SH-SY5Y (cell line): ENCODE data around the gene NUBP2.

Experiments
- GATA2 ChIP-seq: IDR thresholded peaks from 2 replicates; pipeline ENCODE4 v1.6.1; 2011; ENCODE audit warnings: mild to moderate bottlenecking, low read depth, low read length
- GATA3 ChIP-seq: IDR thresholded peaks from 2 replicates; pipeline ENCODE4 v1.6.1; 2011; ENCODE audit warnings: low read depth, mild to moderate bottlenecking, low read length, moderate library complexity

Gene NUBP2, protein sequence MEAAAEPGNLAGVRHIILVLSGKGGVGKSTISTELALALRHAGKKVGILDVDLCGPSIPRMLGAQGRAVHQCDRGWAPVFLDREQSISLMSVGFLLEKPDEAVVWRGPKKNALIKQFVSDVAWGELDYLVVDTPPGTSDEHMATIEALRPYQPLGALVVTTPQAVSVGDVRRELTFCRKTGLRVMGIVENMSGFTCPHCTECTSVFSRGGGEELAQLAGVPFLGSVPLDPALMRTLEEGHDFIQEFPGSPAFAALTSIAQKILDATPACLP

DNA sequence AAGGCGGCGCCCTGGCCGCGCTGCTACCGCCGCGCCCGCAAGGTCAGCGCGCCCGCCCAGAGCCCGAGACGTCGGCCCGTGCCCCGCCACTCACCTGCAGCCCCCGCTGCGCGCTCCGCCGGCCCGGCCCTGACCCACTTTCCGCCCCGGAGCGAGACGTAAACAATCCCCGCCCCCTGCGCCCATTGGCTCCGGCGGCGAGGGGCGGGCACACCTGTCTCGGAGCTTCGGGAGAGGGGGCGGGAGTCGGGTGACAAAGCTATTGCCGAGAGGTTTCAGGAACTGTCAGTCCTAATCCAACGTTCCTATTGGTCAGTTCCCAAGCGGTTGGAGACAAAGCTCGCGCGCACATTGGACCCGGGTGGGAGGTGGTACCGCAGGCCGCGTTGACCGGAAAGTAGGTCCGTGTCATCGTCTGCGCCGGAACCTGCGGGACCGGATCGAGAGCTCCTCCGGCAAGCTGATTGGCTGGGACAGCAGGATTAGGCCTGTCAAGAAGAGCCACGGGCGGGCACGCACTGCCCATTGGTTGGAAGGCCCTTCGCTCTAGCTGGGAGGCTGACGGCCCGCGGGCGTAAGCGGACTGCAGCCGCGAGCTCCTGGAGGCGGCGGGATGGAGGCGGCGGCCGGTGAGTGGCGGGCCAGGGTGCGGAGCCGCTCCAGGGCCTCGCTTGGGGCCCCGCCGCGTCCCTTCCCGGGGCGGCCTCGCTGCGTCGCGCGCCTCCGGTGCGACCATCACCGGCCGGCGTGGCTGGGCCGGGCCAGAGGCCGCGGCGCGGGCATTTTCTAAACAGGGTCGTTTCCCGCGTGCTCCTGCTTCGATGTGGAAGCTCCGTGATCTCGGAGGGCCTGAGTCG is at the start of gene NUBP2, which contains the start of gene SPSB3:
Gene NUBP2, plus strand, starts transcription at position 553 of the 857 bp plus-strand sequence. Its CDS starts 61 bp downstream, at position 614.
Gene SPSB3, minus strand, starts transcription at position 164 of the 857 bp plus-strand sequence. CDS start 1,088 bp downstream, outside the sequence.
- TF ChIP-seq GATA3 (no peak), GATA2 (no peak)

DNA sequence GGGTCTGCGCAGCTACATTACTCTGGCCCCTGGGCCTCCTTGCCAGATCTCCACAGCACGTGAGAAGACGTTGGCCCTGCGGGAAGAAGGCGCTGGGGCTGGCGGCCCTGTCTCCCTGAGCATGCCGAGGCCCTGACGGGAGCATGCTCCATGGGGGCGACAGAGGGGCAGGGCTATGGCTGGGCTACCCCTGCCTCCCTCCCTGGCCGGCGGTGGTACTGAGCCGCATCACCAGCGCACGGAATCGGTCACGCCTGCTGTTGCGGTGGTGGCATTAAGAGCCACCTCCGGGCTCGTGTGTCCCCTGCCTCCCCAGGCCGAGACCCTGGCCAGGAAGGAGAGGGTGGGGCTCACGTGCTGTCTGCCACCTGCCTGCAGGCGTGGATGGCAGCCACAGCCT is 48.6 kb upstream of the NUBP2 start:
- no peak for TF ChIP-seq GATA3
- no peak for TF ChIP-seq GATA2

DNA sequence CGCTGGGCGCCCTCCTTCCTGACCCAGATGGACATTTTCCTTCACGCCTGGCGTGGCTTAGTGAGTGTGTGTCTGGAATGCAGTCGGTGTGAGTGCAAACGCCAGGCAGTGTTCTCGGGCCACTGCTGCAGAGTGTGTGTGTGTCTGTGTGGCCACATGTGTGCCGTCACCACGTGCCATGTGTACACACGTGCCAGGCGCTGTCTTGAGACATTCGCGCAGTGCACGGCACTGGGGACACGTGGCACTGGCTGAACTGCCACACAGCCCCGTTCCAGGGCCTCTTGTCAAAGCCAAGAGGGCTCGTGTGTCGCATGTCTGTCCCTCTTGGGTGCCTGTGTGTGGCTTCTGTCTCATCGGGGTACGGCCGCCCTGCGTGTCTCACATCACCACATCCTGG is 47.9 kb upstream of the NUBP2 start:
- no peak for TF ChIP-seq GATA2
- TF ChIP-seq GATA3 = no peak

DNA sequence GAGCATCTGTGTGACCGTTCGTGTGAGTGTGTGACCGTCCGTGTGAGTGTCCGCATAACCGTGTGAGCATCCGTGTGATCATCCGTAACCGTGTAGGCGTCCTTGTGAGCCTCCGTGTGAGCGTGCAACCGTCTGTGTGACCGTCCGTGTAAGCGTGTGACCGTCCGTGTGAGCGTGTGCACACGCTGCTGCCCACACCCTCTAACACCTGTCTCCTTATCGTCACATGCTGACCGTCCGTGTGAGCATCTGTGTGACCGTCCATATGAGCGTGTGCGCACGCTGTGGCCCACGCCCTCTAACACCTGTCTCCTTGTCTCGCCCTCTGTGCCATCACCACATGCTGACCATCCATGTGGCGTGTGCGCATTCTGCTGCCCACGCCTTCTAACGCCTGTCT is 42.5 kb upstream of the NUBP2 start:
- TF ChIP-seq GATA3 = no peak
- no peak for TF ChIP-seq GATA2

DNA sequence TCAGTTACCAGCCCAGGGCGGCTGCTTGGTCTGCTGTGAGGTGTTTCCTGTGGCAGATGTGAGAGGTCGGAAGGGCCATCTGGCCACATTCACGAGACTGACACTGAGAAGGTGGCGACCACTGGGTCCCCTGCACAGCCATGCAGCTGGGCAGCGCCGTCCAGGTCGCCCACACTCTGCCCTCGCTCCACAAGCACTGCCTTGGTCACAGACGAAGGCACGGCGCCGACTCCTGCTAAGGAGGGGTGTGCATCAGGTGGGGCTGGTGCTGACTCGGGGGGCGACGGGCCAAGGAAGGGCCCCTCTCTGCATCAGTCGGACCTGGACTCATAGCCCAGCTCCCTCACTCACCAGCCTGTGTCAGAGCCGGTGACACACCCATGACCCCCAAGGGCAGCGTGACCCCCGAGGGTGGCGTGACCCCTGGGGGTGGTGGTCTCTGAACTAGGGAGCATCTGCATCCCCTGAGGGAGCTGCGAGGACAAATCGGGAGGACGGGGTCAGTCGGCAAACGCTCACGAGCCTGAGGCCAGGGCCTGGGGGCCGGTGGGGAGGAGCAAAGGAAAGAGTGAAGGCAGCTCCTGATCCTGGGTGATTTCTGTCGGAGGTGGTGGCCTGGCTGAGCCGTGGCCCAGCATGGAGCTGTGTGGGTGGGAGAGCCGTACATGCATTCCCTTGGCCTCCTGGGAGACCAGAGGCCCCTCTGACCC is 41.8 kb upstream of the NUBP2 start:
- no peak for TF ChIP-seq GATA2

DNA sequence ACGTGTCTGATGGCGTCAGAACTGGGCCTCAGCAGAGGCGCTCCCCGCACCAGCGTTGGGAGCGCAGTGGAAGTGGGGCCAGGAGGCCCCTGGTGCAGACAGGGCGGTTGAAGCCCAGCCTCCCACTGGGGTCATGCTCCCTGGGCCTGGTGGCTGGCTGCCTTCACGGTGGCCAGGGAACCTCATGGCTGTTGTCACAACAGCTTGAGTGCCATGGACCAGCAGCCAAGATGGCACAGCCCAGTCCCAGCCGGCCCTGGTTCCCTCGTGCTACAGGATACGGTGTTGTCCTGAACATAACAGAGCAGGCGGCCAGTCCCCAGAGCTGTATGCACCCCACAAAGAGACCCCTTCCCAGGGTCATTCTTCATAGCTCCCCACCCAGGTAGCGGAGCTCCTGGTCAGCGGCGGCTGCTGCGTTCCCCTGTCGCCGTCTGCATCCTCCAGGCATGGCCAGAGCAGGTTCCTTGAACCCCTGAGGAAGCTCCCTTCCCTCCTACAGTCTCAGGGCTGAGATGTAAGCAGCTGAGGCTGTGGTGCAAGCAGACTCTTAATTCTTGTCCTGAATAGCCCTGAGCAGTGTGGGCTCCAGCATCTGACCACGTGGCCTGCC is 41.1 kb upstream of the NUBP2 start:
- no peak for TF ChIP-seq GATA3
- no peak for TF ChIP-seq GATA2

DNA sequence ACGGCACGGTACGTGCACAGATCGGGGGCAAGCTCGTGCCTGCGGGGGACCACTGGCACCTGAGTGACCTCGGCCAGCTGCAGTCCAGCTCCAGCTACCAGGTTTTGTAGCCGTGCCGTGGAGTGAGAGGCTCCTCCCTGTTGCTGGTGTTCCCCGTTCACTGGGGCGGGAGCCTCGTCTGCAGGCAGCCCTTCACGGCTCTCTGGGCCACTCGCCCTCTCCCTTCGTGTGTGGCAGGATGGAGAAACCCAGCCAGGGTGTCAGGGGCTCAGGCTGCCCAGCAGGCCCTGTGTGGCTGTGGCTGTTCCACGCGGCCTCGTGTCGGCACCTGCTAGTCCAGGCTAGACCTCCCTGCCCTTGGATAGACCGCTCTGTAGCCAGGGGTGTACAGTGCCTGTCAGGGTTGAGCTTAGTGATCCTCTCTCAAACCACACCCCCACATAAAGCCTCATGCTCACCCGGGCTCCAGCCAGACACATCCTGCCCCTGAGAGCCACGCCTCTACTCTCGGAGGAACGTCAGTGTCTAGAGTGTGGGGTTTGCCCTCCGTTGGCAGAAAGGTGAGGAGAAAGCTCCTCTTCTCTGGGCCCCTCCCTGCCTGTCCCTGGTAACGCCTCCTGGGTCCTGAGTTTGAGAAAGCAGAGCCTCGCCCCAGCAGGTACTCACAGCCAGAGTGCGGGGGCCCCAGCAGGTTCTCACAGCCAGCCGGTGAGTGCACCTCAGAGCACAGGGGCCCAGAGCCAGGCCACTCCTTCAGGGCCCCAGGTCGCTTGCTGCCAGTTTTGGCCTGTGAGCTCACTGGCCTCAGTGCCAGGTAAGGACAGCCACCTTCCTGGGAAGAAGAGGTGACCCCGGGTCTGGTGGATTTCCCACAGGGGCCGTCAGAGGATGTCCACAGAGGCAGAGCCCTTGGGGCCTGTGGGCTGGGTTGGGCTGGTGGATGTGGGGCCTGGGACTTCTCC is 39.1 kb upstream of the NUBP2 start:
- no peak for TF ChIP-seq GATA2
- no peak for TF ChIP-seq GATA3

DNA sequence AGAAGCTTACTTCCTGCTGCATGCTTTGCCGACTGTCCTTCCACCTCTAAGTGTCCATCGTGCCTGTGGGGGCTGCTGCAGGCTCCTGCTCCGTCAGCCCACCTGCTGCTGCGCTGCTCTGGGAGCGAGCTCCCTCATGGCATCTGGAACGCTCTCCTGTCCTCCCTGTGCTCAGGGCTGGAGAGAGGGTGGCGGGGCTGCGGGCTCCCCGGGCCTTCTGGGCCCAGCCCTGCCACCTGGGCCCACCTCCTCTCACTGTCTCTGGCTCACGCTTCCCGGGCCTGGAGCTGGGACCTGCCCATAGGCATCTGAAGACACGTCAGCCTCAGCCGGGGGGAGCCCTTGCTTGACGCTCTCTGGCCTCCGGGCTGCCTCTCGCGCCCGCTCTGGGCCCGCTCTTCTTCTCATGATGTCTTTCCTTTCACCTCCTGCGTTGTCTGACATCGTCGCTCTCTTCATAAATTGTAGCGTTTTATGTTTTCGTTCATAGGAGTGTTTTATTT is 38.4 kb upstream of the NUBP2 start:
- TF ChIP-seq GATA3 (no peak), GATA2 (no peak)

DNA sequence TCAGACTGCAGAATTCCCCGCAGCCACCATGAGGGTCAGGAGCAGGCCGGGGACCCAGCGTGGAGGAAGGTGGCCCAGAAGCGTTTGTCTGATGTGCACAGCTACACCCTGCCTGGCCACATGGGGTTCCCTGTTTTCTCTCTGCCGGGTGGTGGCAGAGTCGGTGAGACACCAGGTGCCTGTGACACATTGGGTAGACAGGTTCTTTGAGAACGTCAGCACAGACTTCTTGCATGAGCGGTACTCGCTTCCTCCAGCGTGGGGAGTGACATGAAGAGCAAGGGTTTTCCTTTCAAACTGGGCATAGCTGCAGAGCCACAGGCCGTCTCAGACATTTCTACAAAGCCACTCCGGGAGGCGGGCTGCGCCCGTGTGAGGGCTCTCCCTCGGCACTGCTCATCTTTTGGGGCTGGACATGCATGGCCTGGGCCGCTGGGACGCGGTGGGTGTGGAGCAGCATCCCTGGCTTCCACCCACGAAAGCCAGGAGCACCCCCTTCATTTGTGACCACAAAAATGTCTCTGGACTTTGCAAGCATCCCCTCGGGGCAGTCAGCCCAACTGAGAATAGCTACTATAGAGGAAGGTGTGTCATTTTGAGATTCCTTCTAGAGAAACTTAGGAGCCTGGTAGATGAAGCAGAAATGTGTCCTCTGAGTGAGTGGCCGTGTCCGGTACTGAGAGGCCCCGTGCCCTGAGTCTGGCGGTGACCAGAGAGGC is 37.4 kb upstream of the NUBP2 start:
- TF ChIP-seq GATA3 = no peak
- no peak for TF ChIP-seq GATA2

DNA sequence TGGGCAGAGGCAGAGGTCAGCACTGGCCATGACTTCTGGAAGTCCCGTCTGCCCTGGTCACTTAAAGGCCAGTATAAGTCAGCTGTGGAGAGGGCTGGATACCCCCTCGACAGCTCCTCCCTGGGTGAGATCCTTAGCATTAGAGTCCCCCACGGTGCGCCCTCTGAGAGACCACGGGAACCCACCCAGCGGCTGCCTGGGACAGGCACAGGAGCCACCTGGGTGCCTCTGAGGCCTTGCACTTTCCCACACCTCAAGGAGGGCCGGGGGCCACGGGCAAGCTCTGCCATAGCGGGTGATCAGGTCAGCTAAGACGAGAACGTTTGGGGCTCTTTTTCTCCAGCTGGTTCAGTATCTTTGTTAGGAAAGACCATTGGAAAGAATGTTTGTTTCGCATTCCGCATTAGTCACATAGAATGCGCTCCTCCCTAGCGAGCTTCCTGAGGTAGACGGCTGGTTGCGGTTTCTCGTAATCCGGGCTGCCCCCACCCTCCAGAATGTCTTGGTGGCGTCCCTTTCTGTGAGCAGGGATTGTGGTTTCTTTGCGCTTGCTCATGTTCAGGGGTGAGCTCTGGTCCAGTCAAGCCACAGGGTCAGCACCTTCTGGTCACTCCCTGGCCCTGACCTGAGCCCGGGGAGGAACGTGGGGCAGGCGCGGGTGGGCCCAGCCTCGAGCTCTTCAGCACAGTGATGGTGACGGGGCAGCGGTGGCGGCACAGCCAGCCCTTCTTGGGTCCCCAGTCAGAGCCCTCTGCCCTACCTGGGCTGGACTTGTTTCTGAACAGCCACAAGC is 36.7 kb upstream of the NUBP2 start:
- no peak for TF ChIP-seq GATA2
- TF ChIP-seq GATA3 = no peak

DNA sequence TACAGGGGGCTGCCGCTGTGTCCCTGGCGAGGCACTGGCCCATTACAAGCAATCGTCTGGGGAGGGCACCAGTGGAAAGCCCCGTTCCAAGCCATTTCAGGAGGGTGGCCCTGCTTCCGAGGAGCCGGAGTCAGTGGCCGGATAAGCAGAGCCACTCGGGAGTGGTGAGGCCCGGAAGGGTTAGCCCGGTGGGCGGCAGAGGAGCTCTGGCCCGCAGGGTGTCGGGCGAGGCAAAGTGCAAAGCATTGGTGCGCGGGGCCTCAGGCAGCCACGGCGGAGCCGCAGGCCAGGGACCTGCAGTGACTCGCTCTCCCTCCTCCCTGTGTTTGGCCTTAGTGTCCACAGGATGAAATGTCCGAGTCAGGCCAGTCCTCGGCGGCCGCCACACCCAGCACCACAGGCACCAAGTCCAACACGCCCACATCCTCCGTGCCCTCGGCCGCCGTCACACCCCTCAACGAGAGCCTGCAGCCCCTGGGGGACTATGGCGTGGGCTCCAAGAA is 36.0 kb upstream of the NUBP2 start:
- no peak for TF ChIP-seq GATA3
- TF ChIP-seq GATA2 = no peak
